WTC11 (cell line): ENCODE data around the gene ITPR1. TPM values are rescaled to one million over a fixed set of nuclear protein-coding genes. Genes with fewer than 3 reads are reported as not detected.

Source experiments
- ATAC-seq: fragments of 200-7000 bp; cut with Tn5 transposase; 2 replicates; pipeline ENCODE4 v1.10.0; 2021; ENCODE audit warnings: mild to moderate bottlenecking, moderate library complexity
- CTCF ChIA-PET: fragments of 300-600 bp; sonication (Branson Sonifier 250); formaldehyde crosslinking; loops from one replicate; lab custom pipeline; 2021; ENCODE audit warnings: antibody characterized with exemption; lab: Charles Lee
- POLR2A ChIA-PET: fragments of 350-600 bp; sonication (Branson Sonifier 250); formaldehyde crosslinking; loops from one replicate; lab custom pipeline; 2021; ENCODE audit warnings: antibody characterized with exemption; lab: Charles Lee
- DNase-seq: peaks from one replicate; pipeline ENCODE4 v3.0.0; 2021; ENCODE audit warnings: low spot score
- H3K27ac Mint-ChIP-seq: 2 replicates; pipeline ENCODE4 v1.8.0; 2021; ENCODE audit warnings: mixed read lengths
- H3K27me3 Mint-ChIP-seq: 2 replicates; pipeline ENCODE4 v1.8.0; 2021; ENCODE audit warnings: low read depth, mild to moderate bottlenecking, moderate library complexity, mixed read lengths
- H3K36me3 Mint-ChIP-seq: 2 replicates; pipeline ENCODE4 v1.8.0; 2021; ENCODE audit warnings: mixed read lengths
- H3K4me1 Mint-ChIP-seq: 2 replicates; pipeline ENCODE4 v1.8.0; 2022; ENCODE audit warnings: mixed read lengths
- H3K4me3 Mint-ChIP-seq: 2 replicates; pipeline ENCODE4 v1.8.0; 2021; ENCODE audit warnings: mild to moderate bottlenecking, moderate library complexity, mixed read lengths
- H3K9me3 Mint-ChIP-seq: 2 replicates; pipeline ENCODE4 v1.8.0; 2021; ENCODE audit warnings: mixed read lengths
- AR ChIP-seq: fragments of 250-450 bp; sonication (Bioruptor Pico); IDR thresholded peaks from 2 replicates; pipeline ENCODE4 v1.9.0; 2021; ENCODE audit warnings: mild to moderate bottlenecking
- CBFB ChIP-seq: sonication (generic); formaldehyde crosslinking; IDR thresholded peaks from 2 replicates; pipeline ENCODE4 v1.8.1; 2022; ENCODE audit warnings: mild to moderate bottlenecking, low read depth, missing genetic modification reagents
- E2F5 ChIP-seq: sonication (generic); formaldehyde crosslinking; IDR thresholded peaks from 2 replicates; pipeline ENCODE4 v1.8.1; 2022; ENCODE audit warnings: mild to moderate bottlenecking, moderate library complexity, missing genetic modification reagents
- EMX1 ChIP-seq: fragments of 250-450 bp; sonication (Bioruptor Pico); IDR thresholded peaks from 2 replicates; pipeline ENCODE4 v1.8.0; 2021; ENCODE audit warnings: mild to moderate bottlenecking
- ERG ChIP-seq: fragments of 250-450 bp; sonication (Bioruptor Pico); IDR thresholded peaks from 2 replicates; pipeline ENCODE4 v1.8.0; 2021; ENCODE audit warnings: mild to moderate bottlenecking
- GABPB1 ChIP-seq: sonication (generic); formaldehyde crosslinking; IDR thresholded peaks from 2 replicates; pipeline ENCODE4 v1.8.1; 2023; ENCODE audit warnings: mild to moderate bottlenecking, missing genetic modification reagents
- HMGA2 ChIP-seq: fragments of 250-450 bp; sonication (Bioruptor Pico); IDR thresholded peaks from 2 replicates; pipeline ENCODE4 v1.4.0; 2021; ENCODE audit warnings: mild to moderate bottlenecking, moderate library complexity
- NR1H2 ChIP-seq: sonication (generic); formaldehyde crosslinking; IDR thresholded peaks from 2 replicates; pipeline ENCODE4 v1.9.0; 2021; ENCODE audit warnings: mild to moderate bottlenecking, moderate library complexity, missing genetic modification reagents
- NR2C2 ChIP-seq: sonication (generic); formaldehyde crosslinking; IDR thresholded peaks from 2 replicates; pipeline ENCODE4 v1.8.0; 2022; ENCODE audit warnings: mild to moderate bottlenecking, missing genetic modification reagents
- PREB ChIP-seq: sonication (generic); formaldehyde crosslinking; IDR thresholded peaks from 2 replicates; pipeline ENCODE4 v1.8.1; 2022; ENCODE audit warnings: mild to moderate bottlenecking, missing genetic modification reagents, moderate library complexity, borderline replicate concordance
- RELA ChIP-seq: sonication (generic); formaldehyde crosslinking; IDR thresholded peaks from 2 replicates; pipeline ENCODE4 v1.8.1; 2022; ENCODE audit warnings: missing genetic modification reagents, mild to moderate bottlenecking, borderline replicate concordance
- TCF7 ChIP-seq: sonication (generic); formaldehyde crosslinking; IDR thresholded peaks from 2 replicates; pipeline ENCODE4 v1.8.0; 2022; ENCODE audit warnings: mild to moderate bottlenecking, low read depth, missing genetic modification reagents, moderate library complexity
- TEAD4 ChIP-seq: sonication (generic); formaldehyde crosslinking; IDR thresholded peaks from 2 replicates; pipeline ENCODE4 v1.8.0; 2022; ENCODE audit warnings: mild to moderate bottlenecking, missing genetic modification reagents
- TP53 ChIP-seq: sonication (generic); formaldehyde crosslinking; IDR thresholded peaks from 2 replicates; pipeline ENCODE4 v1.8.1; 2023; ENCODE audit warnings: mild to moderate bottlenecking, missing genetic modification reagents
- USF1 ChIP-seq: sonication (generic); formaldehyde crosslinking; IDR thresholded peaks from 2 replicates; pipeline ENCODE4 v1.8.0; 2022; ENCODE audit warnings: mild to moderate bottlenecking, missing genetic modification reagents
- ZMAT4 ChIP-seq: fragments of 250-450 bp; sonication (Bioruptor Pico); IDR thresholded peaks from 2 replicates; pipeline ENCODE4 v1.9.0; 2021; ENCODE audit warnings: mild to moderate bottlenecking
- ZNF219 ChIP-seq: sonication (generic); formaldehyde crosslinking; IDR thresholded peaks from 2 replicates; pipeline ENCODE4 v1.8.0; 2023; ENCODE audit warnings: missing genetic modification reagents, mild to moderate bottlenecking, borderline replicate concordance
- ZNF263 ChIP-seq: sonication (generic); formaldehyde crosslinking; IDR thresholded peaks from 2 replicates; pipeline ENCODE4 v1.8.1; 2022; ENCODE audit warnings: low read depth, mild to moderate bottlenecking, moderate library complexity, missing genetic modification reagents
- ZNF317 ChIP-seq: sonication (generic); formaldehyde crosslinking; IDR thresholded peaks from 2 replicates; pipeline ENCODE4 v1.8.1; 2023; ENCODE audit warnings: low read depth, mild to moderate bottlenecking, moderate library complexity, missing genetic modification reagents, borderline replicate concordance
- ZNF671 ChIP-seq: fragments of 250-450 bp; sonication (Bioruptor Pico); IDR thresholded peaks from 2 replicates; pipeline ENCODE4 v1.8.0; 2021; ENCODE audit warnings: mild to moderate bottlenecking
- total RNA-seq: library from RNA; stranded (reverse); gene quantifications from 3 replicates; pipeline ENCODE4 v1.2.3, GENCODE V29; 2021

ITPR1 gene
- total RNA-seq, 1 experiment from 2014 or later: 11.8 TPM

GRCh38 chr3:4474683-4475490, 18.3 kb upstream of the ITPR1 start:
- Mint-ChIP-seq H3K27me3 (peaks cover 17% of the 10 kb centered on the region), H3K36me3 (no peaks in the 10 kb centered on the region), H3K4me3 (no peak overlapping the region), H3K27ac (no peak overlapping the region), H3K9me3 (no peaks in the 10 kb centered on the region), H3K4me1 (peaks cover 4% of the 10 kb centered on the region)
- DNase-seq (no peak), ATAC-seq (peak; percentile 66)
- no peak for TF ChIP-seq USF1
- no peak for TF ChIP-seq TCF7 (CRISPR knock-in tag)
- TF ChIP-seq ZNF671: no peak
- TF ChIP-seq ZNF263 (CRISPR knock-in tag): no peak
- TF ChIP-seq AR (CRISPR knock-in tag): no peak
- no peak for TF ChIP-seq TEAD4 (CRISPR knock-in tag)
- TF ChIP-seq NR2C2 (CRISPR knock-in tag): no peak
- TF ChIP-seq TP53 (CRISPR knock-in tag): no peak
- no peak for TF ChIP-seq CBFB (CRISPR knock-in tag)
- TF ChIP-seq NR1H2 (CRISPR knock-in tag): no peak
- ChIA-PET CTCF (interaction anchor here (0.8 to 1.1 kb wide), 2 partner anchors 159 to 237 kb away, joined by 3 read pairs; no protein-coding TSS in a partner anchor), POLR2A (interaction anchor here (1.0 kb wide), 1 partner anchor 18 kb away, joined by 7 read pairs; the partner anchor contains the start of gene ITPR1)

- TF ChIP-seq GABPB1: no peak
- CTCF ChIA-PET: interaction anchor here (1.1 kb wide), 1 partner anchor 236 kb away, joined by 3 read pairs; no protein-coding TSS in a partner anchor
These were observed 17.3 kb upstream of the ITPR1 start for GRCh38 chr3:4475804-4476203.

GRCh38 chr3:4476496-4476895, 16.7 kb upstream of the ITPR1 start:
- Mint-ChIP-seq H3K4me3 (no peak overlapping the region), H3K4me1 (peaks cover 4% of the 10 kb centered on the region), H3K27me3 (peaks cover 13% of the 10 kb centered on the region), H3K9me3 (no peaks in the 10 kb centered on the region), H3K27ac (no peak overlapping the region), H3K36me3 (no peaks in the 10 kb centered on the region)
- ChIA-PET CTCF (no interaction called here), POLR2A (no interaction called here)
- DNase-seq (no peak), ATAC-seq (no peak)
- no peak for TF ChIP-seq HMGA2 (CRISPR knock-in tag)
- TF ChIP-seq PREB (CRISPR knock-in tag): no peak
- TF ChIP-seq ZMAT4: no peak
- TF ChIP-seq ZNF317 (CRISPR knock-in tag): no peak
- TF ChIP-seq E2F5 (CRISPR knock-in tag): no peak
- no peak for TF ChIP-seq RELA (CRISPR knock-in tag)
- TF ChIP-seq ERG (CRISPR knock-in tag): no peak
- TF ChIP-seq ZNF219: no peak
- TF ChIP-seq EMX1 (CRISPR knock-in tag): no peak

More at GRCh38 chr3:4475804-4476203, 17.3 kb upstream of the ITPR1 start:
- DNase-seq (no peak), ATAC-seq (no peak)
- H3K4me1 Mint-ChIP-seq: peaks cover 4% of the 10 kb centered on the region
- no peak overlapping the region for H3K4me3 Mint-ChIP-seq
- no peak overlapping the region for H3K27ac Mint-ChIP-seq
- no peaks in the 10 kb centered on the region for H3K36me3 Mint-ChIP-seq
- POLR2A ChIA-PET: no interaction called here
- no peaks in the 10 kb centered on the region for H3K9me3 Mint-ChIP-seq
- H3K27me3 Mint-ChIP-seq: peaks cover 13% of the 10 kb centered on the region
